ENCODE results near the gene SDR42E2. TPM values are rescaled to one million over a fixed set of nuclear protein-coding genes. Genes with fewer than 3 reads are reported as not detected.

The SDR42E2 gene
- total RNA-seq, 1 experiment from 2014 or later = not detected

Other genes starting within 250 kb of the SDR42E2 start
- 162 and 208 TPM in 2 replicates for gene UQCRC2, start 209.1 kb upstream of the SDR42E2 start, total RNA-seq (2014; rRNA removed; shearing (Covaris generic))
- not detected in 2 replicates for gene PDZD9, start 161.4 kb upstream of the SDR42E2 start, total RNA-seq (2014; rRNA removed; shearing (Covaris generic))
- 11.8 and 16.2 TPM in 2 replicates for gene MOSMO, start 154.4 kb upstream of the SDR42E2 start, total RNA-seq (2014; rRNA removed; shearing (Covaris generic))
- gene VWA3A, start 70.0 kb upstream of the SDR42E2 start, total RNA-seq (2014; rRNA removed; shearing (Covaris generic)) = not detected in 2 replicates
- gene EEF2K, start 43.8 kb downstream of the SDR42E2 start, total RNA-seq (2014; rRNA removed; shearing (Covaris generic)) = 9.2 and 11.1 TPM in 2 replicates
- 23.2 and 29.2 TPM in 2 replicates for gene POLR3E, start 134.9 kb downstream of the SDR42E2 start, total RNA-seq (2014; rRNA removed; shearing (Covaris generic))
- 22.0 and 22.4 TPM in 2 replicates for gene CDR2, start 212.1 kb downstream of the SDR42E2 start, total RNA-seq (2014; rRNA removed; shearing (Covaris generic))

Data from H4 (cell line).